CD4-positive, CD25-positive, alpha-beta regulatory T cell (primary cell): Measurements from ENCODE around the gene KCTD5. TPM values are rescaled to one million over a fixed set of nuclear protein-coding genes. Genes with fewer than 3 reads are reported as not detected.

Experiments
- ATAC-seq, 2 donors: fragments of 150-1000 bp; cut with Tn5 transposase; one replicate each; pipeline ENCODE4 v1.10.0; 2021; ENCODE audit warnings: low read depth in 2 of 2, moderate number of reproducible peaks in 2 of 2, moderate library complexity in 1 of 2
- DNase-seq, 3 donors: peaks; one replicate each; pipeline versions ENCODE4 v3.0.0 to v3.0.0-alpha.2; 2012 to 2022; ENCODE audit warnings: mixed read lengths in 1 of 3
- H3K27ac ChIP-seq: one replicate; pipeline ENCODE4 v1.7.0; 2013; ENCODE audit warnings: mild to moderate bottlenecking, low read length; ENCODE audit not compliant: insufficient read depth, poor library complexity, severe bottlenecking
- H3K27me3 ChIP-seq: one replicate; pipeline ENCODE4 v1.7.0; 2013; ENCODE audit warnings: low read length; ENCODE audit not compliant: control insufficient read depth, insufficient read depth
- H3K36me3 ChIP-seq: one replicate; pipeline ENCODE4 v1.7.0; 2013; ENCODE audit warnings: mild to moderate bottlenecking, low read length, moderate library complexity; ENCODE audit not compliant: control insufficient read depth, insufficient read depth
- H3K4me1 ChIP-seq: 2 replicates; pipeline ENCODE4 v1.7.0; 2013; ENCODE audit warnings: mild to moderate bottlenecking, low read length; ENCODE audit not compliant: insufficient read depth, control insufficient read depth, poor library complexity, severe bottlenecking
- H3K4me3 ChIP-seq: one replicate; pipeline ENCODE4 v1.7.0; 2013; ENCODE audit warnings: low read depth, mild to moderate bottlenecking, low read length, moderate library complexity
- H3K9me3 ChIP-seq, 2 experiments: 1 replicate in 1 of 2; 2 replicates in 1 of 2; pipeline ENCODE4 v1.7.0; 2013; ENCODE audit warnings: low read length in 2 of 2, mild to moderate bottlenecking in 1 of 2, moderate library complexity in 1 of 2; ENCODE audit not compliant: control insufficient read depth in 2 of 2
- H3K27ac Mint-ChIP-seq, 3 donors: one replicate each; pipeline ENCODE4 v1.8.0; 2020 to 2022; ENCODE audit warnings: mild to moderate bottlenecking in 3 of 3, mixed read lengths in 3 of 3, moderate library complexity in 2 of 3
- H3K27me3 Mint-ChIP-seq: one replicate; pipeline ENCODE4 v1.8.0; 2022; ENCODE audit warnings: mild to moderate bottlenecking, mixed read lengths
- H3K36me3 Mint-ChIP-seq: one replicate; pipeline ENCODE4 v1.8.0; 2020; ENCODE audit warnings: mixed read lengths
- H3K4me1 Mint-ChIP-seq, 4 donors: one replicate each; pipeline ENCODE4 v1.8.0; 2020 to 2022; ENCODE audit warnings: mixed read lengths in 4 of 4, mild to moderate bottlenecking in 1 of 4
- H3K4me3 Mint-ChIP-seq, 4 donors: one replicate each; pipeline ENCODE4 v1.8.0; 2020 to 2022; ENCODE audit warnings: mild to moderate bottlenecking in 4 of 4, mixed read lengths in 4 of 4, moderate library complexity in 3 of 4
- H3K9me3 Mint-ChIP-seq, 7 donors: one replicate each; pipeline ENCODE4 v1.8.0; 2020 to 2022; ENCODE audit warnings: mixed read lengths in 7 of 7, mild to moderate bottlenecking in 3 of 7, moderate library complexity in 2 of 7
- polyA plus RNA-seq, 4 donors: library from polyadenylated mRNA; unstranded; fragments of 300-500 nt; fragmentation: Illumina TruSeq; gene quantifications; one replicate each; pipeline ENCODE4 v1.2.3, GENCODE V29; 2021
- total RNA-seq: library from RNA; stranded (reverse); gene quantifications from one replicate; pipeline ENCODE4 v1.2.3, GENCODE V29; 2022

KCTD5 gene
- total and polyA plus RNA-seq, 5 donors from 2014 or later = 17.5 to 26.4 (median 22.1) TPM

DNA sequence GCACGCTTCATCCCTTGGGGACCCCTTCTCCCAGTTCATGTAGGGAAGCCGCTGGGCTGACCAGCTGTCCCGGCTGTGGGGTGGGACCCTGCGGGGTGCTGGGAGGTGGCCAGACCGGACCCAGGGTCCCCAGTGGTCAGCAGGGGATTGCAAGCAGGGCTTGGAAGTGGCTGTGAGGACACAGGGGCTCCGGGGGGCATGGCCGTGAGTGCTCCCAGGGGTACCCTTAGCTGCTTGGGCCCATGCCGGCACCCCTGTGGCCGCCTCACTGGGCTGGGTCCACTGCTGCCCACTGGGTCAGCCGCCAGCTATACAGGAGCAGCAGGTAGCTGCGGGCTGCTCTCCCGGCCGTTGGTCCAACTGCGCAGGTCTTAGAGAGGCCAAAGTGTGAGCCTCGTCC lies 18.9 kb downstream of the KCTD5 start:
- no peak overlapping the region for H3K27ac ChIP-seq
- Mint-ChIP-seq H3K4me1 (no peaks in the 10 kb centered on the region), H3K27ac (no peak overlapping the region), H3K36me3 (peaks cover 6% of the 10 kb centered on the region), H3K4me3 (no peak overlapping the region), H3K27me3 (no peaks in the 10 kb centered on the region), H3K9me3 (no peaks in the 10 kb centered on the region)
- H3K27me3 ChIP-seq = no peaks in the 10 kb centered on the region
- no peak for ATAC-seq
- H3K9me3 ChIP-seq = no peaks in the 10 kb centered on the region
- H3K4me1 ChIP-seq = no peaks in the 10 kb centered on the region
- H3K36me3 ChIP-seq = peaks cover 44% of the 10 kb centered on the region
- DNase-seq = no peak
- no peak overlapping the region for H3K4me3 ChIP-seq

GRCh38 chr16:2701713-2702437 lies 19.6 kb downstream of the KCTD5 start:
- Mint-ChIP-seq H3K27me3 (no peaks in the 10 kb centered on the region), H3K4me1 (no peaks in the 10 kb centered on the region), H3K36me3 (peaks cover 3% of the 10 kb centered on the region), H3K4me3 (no peak overlapping the region), H3K27ac (no peak overlapping the region), H3K9me3 (no peaks in the 10 kb centered on the region)
- Histone ChIP-seq H3K36me3 (peaks cover 42% of the 10 kb centered on the region), H3K4me3 (no peak overlapping the region), H3K27ac (no peak overlapping the region), H3K27me3 (no peaks in the 10 kb centered on the region), H3K4me1 (no peaks in the 10 kb centered on the region), H3K9me3 (no peaks in the 10 kb centered on the region)
- DNase-seq (no peak), ATAC-seq (no peak)

DNA sequence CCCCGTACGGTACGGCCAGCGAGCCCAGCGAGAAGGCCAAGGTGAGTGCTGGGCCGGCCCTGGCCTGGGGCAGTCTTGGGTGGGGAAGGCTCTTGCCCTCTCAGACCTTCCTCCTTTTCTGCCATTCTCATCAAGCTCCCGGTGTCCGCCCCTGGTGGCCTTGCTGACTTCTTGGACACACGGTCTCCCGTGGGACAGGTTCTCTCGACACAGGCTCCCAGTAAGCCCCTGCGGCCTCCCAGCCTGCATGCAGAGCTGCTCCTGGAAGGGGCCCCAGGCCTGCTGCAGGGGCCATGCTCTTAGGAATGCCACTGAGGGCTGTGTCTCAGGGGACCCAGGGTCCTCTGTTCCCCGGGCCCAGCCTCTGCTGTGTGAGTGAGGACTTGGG lies 20.1 kb downstream of the KCTD5 start:
- H3K4me3 ChIP-seq = no peak overlapping the region
- H3K27ac ChIP-seq = no peak overlapping the region
- H3K27ac Mint-ChIP-seq = no peak overlapping the region
- ATAC-seq = no peak
- no peaks in the 10 kb centered on the region for H3K27me3 Mint-ChIP-seq
- no peaks in the 10 kb centered on the region for H3K9me3 Mint-ChIP-seq
- H3K27me3 ChIP-seq = no peaks in the 10 kb centered on the region
- H3K4me1 ChIP-seq = no peaks in the 10 kb centered on the region
- no peaks in the 10 kb centered on the region for H3K4me1 Mint-ChIP-seq
- no peaks in the 10 kb centered on the region for H3K36me3 Mint-ChIP-seq
- H3K36me3 ChIP-seq = peaks cover 41% of the 10 kb centered on the region
- DNase-seq = no peak
- H3K9me3 ChIP-seq = no peaks in the 10 kb centered on the region
- H3K4me3 Mint-ChIP-seq = no peak overlapping the region

DNA sequence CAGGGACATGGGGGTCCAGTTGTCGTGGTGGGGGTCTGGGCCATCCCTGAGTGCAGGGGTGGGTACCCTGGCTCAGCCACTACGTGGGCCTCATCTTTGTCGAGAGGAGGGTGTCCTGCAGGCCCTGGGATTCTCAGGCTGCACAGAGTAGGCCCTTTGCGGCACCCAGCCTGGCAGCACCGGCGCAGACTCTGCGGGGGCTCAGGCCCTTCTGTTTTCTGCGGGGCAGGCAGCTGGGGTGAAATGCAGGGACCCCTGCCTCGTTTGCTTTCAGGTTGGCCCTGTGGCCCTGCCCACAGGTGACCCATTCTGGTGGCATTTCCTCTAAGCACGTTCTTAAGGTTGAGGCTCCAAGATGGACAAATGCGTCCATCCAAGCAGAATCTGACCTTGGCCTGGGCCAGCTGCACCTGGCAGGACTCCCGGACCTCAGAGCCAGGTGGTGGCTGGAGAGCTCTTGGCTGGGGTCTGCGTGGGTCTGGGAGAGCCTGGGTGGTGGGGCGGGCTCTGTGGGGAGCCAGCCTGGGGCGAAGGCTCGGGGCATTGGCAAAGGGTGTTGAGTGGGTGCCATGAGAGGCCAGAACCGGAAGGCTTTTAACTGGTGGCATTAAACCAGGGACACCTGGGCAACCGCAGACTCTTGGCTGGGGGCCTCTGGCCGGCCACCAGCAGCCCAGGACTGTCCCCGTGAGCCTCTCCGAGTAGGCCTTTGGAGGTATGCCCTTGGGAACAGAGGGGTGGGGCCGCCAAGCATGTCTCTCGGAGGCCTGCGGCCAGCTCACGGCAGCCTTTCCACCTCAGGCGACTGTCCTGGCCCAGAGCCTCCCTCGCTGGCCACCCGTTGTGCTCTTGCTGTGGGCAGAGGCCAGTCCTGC lies 20.8 kb downstream of the KCTD5 start:
- H3K4me3 ChIP-seq = no peak overlapping the region
- H3K27ac ChIP-seq = no peak overlapping the region
- H3K36me3 ChIP-seq = peaks cover 44% of the 10 kb centered on the region
- H3K9me3 ChIP-seq = no peaks in the 10 kb centered on the region
- no peaks in the 10 kb centered on the region for H3K4me1 ChIP-seq
- H3K4me3 Mint-ChIP-seq = no peak overlapping the region
- H3K36me3 Mint-ChIP-seq = peaks cover 4% of the 10 kb centered on the region
- H3K4me1 Mint-ChIP-seq = no peaks in the 10 kb centered on the region
- H3K27ac Mint-ChIP-seq = no peak overlapping the region
- no peak for ATAC-seq
- no peak for DNase-seq
- no peaks in the 10 kb centered on the region for H3K27me3 Mint-ChIP-seq
- H3K27me3 ChIP-seq = no peaks in the 10 kb centered on the region
- H3K9me3 Mint-ChIP-seq = no peaks in the 10 kb centered on the region

DNA sequence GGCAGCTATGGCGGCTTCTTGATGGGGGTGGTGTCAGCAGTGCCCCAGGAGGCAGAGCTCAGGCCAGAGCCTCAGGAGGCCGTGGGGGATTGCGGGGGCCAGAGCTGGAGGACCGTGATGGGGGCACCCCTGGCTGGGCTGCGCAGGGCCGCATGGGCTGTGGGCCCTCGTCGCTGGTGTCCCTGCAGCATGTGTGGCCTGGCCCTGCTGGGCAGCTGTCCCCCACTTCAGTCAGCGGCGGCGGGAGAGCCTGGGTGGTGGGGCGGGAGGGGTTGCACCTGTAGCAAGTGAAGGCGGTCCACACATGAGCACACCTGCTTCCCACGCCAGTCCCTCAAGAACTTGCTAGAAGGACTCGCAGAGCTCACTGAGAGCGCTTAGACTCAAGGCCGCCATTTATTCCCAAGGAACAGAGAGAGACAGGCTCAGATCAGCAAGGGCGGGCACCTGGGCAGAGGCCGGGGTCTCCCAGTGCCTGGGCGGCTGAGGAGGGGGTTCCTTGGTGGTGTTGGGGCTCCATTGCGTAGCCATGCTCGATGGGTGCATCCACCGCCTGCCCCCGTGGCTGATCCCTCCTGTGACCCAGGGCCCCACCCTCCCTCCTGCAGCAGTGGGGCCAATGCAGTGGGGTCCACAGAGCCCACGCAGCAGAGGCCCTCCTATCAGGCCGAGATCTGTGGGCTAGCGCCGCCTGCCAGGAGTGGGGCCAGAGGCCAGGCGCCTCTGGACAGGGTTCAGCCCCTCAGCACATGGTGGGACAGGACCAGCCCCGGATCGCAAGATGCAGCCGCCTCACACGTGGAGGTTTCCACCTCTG lies 22.1 kb downstream of the KCTD5 start:
- Mint-ChIP-seq H3K27ac (no peak overlapping the region), H3K4me1 (no peaks in the 10 kb centered on the region), H3K4me3 (no peak overlapping the region), H3K27me3 (no peaks in the 10 kb centered on the region), H3K9me3 (no peaks in the 10 kb centered on the region), H3K36me3 (peaks cover 6% of the 10 kb centered on the region)
- ATAC-seq (no peak), DNase-seq (no peak)
- Histone ChIP-seq H3K9me3 (no peaks in the 10 kb centered on the region), H3K4me1 (no peaks in the 10 kb centered on the region), H3K27me3 (no peaks in the 10 kb centered on the region), H3K36me3 (peaks cover 44% of the 10 kb centered on the region), H3K4me3 (no peak overlapping the region), H3K27ac (no peak overlapping the region)

- H3K4me3 Mint-ChIP-seq = no peak overlapping the region
- Histone ChIP-seq H3K36me3 (peaks cover 39% of the 10 kb centered on the region), H3K27me3 (no peaks in the 10 kb centered on the region), H3K4me3 (no peak overlapping the region), H3K4me1 (no peaks in the 10 kb centered on the region), H3K9me3 (no peaks in the 10 kb centered on the region), H3K27ac (no peak overlapping the region)
- H3K9me3 Mint-ChIP-seq = no peaks in the 10 kb centered on the region
- H3K36me3 Mint-ChIP-seq = peaks cover 6% of the 10 kb centered on the region
- no peak for DNase-seq
- H3K27ac Mint-ChIP-seq = no peak overlapping the region
- no peaks in the 10 kb centered on the region for H3K4me1 Mint-ChIP-seq
- H3K27me3 Mint-ChIP-seq = no peaks in the 10 kb centered on the region
- ATAC-seq = no peak
Measured at GRCh38 chr16:2704983-2705275, 22.6 kb downstream of the KCTD5 start.

DNA sequence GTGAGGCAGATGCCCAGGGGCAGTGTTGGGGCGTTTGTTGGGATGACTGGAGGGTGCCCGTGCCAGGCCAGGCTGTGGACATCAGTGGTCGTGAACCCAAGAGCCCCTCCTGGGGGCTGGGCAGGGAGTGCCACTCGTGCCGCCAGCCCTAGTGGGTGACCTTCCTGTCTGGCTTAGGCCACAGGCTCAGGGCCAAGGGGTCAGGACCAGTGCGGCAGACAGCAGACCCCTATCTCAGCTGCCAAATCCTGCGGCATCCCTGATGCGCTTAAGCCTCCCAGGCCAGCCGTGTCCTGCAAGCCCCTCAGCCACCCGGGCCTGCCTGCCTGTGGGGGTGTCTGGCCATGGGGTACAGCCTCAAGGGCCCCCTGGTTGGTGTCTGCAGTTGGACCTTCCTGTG lies 23.0 kb downstream of the KCTD5 start:
- Histone ChIP-seq H3K9me3 (no peaks in the 10 kb centered on the region), H3K27ac (no peak overlapping the region), H3K4me3 (no peak overlapping the region), H3K4me1 (no peaks in the 10 kb centered on the region), H3K27me3 (no peaks in the 10 kb centered on the region), H3K36me3 (peaks cover 35% of the 10 kb centered on the region)
- no peak for ATAC-seq
- Mint-ChIP-seq H3K36me3 (peaks cover 6% of the 10 kb centered on the region), H3K4me1 (peaks cover 0 to under 1% (median 0%) of the 10 kb centered on the region in 4 donors), H3K27ac (no peak overlapping the region), H3K27me3 (no peaks in the 10 kb centered on the region), H3K4me3 (no peak overlapping the region), H3K9me3 (no peaks in the 10 kb centered on the region)
- DNase-seq = no peak
